HG02588 (cell line): ENCODE measurements around the gene SLC2A4RG.
"Not testable (repeated sequence)": the region's sequence is repeated elsewhere in the genome, so short reads cannot be mapped to it uniquely, and the experiment has no call there.

ENCODE experiments used
- ATAC-seq: cut with Tn5 transposase; IDR thresholded peaks from one replicate; pipeline ENCODE4 v1.9.1; 2021; ENCODE audit warnings: mild to moderate bottlenecking, moderate library complexity; ENCODE audit not compliant: unreplicated experiment

SLC2A4RG gene

DNA sequence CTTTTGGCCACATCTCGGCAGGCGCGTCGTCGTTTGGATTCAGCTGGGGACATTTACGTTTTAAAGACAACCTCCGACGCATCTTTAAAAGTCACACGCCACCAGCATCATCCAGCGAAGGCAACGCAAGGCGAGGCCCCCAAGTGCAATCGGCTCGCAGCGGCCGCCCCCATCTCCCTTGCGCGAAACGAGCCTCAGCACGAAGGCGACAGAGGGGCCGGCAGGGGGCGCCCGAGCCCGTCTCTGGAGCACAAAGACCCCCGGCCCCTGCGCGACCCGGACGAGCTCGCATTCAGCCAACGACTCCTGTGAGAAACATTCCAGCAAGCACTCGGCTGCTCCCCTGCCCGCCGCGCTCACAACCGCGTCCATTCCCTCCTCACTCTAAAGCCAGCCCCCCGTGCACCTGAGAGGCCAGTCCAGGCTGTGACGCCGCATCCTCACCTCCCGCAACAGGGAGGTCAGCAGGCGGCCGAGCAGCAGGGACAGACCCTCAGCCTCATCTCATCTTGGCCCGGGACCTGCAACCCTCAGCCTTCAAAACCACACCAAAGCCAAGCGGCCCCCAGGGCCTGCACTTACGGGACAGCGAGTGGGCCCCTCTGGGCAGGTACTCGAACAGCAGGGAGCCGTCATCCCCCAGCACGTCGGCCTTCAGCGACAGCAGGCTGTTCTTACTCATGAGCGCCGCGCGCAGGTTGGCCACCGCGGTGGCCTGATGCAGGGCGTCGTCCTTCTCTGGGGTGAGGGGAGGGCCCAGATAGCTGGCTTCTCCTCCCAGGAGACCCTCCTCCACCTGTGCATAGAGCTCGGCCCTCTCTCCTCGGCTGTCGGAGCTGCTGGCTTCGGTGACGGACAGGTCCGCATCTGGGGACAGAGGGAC lies 35.8 kb downstream of the SLC2A4RG start:
- no peak for ATAC-seq

DNA sequence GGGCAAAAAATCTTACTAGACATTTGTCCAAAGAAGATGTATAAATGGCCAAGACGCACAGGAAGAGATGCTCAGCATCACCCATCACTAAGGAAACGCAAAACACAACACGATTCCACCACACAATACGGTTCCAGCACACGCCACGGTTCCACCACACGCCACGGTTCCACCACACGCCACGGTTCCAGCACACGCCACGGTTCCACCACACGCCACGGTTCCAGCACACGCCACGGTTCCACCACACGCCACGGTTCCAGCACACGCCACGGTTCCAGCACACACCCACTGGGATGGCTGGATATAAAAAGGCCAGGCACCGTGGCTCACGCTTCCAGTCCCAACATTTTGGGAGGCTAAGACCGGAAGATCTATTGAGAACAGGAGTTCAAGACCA lies 37.3 kb downstream of the SLC2A4RG start:
- not testable (repeated sequence) for ATAC-seq

DNA sequence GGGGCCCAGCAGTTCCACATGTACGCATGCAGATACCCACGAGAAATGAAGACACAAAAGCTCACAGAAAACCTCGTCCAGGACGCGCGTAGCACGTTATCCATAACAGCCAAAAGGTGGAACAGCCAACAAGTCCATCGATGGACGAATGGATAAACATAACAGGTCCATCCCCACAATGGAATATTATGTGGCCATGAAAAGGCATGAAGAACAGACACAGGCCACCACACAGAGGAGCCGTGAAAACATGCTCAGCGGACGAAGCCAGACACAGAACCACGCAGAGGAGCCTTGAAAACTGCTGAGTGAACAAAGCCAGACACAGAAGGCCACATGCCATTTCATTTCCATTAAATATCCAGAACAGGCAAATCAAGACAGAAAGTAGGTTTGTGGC lies 38.0 kb downstream of the SLC2A4RG start:
- no peak for ATAC-seq

GRCh38 chr20:63778034-63778752 lies 38.6 kb downstream of the SLC2A4RG start:
- no peak for ATAC-seq

GRCh38 chr20:63778857-63779256 lies 39.3 kb downstream of the SLC2A4RG start:
- ATAC-seq = no peak

DNA sequence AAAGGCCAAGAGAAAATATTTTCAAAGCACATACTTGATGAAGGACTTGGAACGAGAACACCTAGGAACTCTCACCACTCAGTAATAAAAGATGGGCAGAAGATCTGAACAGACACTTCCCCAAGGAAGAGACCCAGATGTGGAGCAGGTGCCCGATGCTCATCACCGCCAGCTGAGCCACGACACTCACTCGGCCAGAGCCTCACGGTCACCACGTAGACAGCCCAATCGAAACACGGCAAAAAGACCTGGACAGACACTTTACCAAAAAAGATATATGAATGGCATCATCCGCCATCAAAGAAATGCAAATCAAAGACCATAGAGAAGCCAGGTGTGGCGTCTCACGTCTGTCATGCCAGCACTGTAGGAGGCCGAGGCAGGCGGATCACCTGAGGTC lies 41.6 kb downstream of the SLC2A4RG start:
- ATAC-seq = no peak

DNA sequence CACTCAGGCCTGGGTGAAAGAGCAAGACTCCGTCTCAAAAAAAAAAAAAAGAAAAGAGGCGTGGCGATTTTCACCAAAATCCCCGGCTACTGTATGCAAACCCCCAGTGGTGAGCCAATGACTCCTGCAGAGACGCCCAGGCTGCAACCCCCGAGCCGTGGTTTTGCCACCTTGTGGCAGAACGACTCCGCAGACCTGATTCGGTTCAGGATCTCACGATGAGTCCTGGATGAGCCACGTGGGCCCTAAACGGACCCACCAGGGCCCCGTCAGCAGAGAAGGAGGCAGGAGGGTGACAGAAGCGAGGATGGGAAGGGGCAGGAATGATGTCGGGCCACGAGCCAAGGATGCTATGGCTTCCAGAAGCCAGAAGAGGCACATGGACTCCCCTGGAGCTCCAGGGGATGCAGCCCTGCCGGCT lies 42.5 kb downstream of the SLC2A4RG start:
- no peak for ATAC-seq

GRCh38 chr20:63782521-63782971 lies 43.0 kb downstream of the SLC2A4RG start:
- no peak for ATAC-seq

DNA sequence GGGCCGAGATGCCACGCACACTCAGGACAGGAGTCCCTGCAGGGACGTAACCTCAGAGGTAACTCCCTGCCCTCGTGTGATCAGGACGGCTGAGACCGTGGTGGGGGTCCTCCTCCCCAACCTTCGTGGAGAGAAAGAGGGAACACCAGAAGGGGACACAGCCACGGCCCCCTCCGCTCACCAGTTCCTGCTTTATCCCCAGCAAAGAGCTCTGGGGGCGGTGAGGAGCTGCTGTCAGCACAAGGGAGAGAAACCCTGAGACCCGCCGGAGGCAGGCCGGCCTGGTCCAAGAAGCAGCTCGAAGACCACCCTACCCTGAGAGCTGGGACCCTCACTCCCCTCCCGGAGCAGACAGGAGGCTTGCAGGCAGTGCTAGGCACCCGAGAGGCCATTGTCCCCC lies 44.4 kb downstream of the SLC2A4RG start:
- no peak for ATAC-seq

DNA sequence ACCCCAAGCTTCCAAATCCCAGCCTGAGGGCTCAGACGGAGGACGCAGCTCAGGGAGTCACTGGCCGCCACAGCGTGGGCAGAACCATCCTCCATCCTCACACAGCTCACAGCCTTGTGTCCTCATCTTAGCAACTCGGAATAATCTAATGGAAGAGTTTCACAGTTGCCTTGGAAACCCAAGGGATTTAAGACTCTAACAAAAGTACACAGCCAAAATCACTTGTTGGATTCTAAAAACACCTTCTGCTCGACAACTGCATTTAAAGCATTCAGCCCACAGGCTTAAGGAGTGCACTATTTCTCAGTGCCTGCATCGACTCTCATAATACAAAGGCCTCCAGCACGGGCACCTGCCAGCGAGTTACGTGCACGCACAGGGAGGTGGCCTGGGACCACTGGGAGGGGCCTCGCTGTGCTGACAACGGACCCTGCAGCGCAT lies 46.1 kb downstream of the SLC2A4RG start:
- ATAC-seq = no peak

DNA sequence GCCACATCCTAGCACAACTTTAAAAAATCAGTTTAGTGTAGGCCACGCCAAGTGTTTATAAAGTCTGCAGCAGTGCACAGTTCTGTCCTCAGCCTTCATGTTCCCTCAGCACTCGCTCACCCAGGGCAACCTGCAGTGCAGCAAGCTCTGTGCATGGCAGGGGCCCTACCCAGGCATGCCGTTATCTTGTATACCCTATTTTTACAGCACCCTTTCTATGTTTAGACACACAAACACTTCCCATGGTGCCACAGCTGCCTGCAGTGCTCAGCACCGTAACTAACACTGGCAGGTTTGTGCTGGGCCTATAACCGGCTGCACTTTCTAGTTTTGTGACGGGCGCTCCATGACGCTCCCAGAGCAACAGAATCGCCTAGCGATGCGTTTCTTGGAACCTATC lies 47.7 kb downstream of the SLC2A4RG start:
- ATAC-seq = no peak

DNA sequence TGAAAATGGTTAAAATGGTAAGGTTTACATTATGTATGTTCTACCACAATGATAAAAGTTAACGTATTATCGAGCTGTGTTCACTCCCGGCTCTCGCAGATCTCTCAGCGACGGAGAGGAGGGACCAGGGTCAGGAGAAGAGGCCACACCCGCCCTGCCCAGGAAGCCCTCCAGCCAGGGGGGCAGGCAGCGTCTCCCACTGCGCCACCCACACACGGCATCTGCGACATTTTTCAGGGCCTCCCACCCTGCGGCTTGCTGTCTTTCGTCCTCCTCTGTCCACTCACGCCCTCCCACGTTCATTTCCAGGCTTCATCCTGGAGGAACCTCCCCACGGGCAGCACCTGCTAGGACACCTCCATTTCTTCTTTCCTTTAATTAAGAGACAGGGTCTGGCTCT lies 48.2 kb downstream of the SLC2A4RG start:
- ATAC-seq = no peak

DNA sequence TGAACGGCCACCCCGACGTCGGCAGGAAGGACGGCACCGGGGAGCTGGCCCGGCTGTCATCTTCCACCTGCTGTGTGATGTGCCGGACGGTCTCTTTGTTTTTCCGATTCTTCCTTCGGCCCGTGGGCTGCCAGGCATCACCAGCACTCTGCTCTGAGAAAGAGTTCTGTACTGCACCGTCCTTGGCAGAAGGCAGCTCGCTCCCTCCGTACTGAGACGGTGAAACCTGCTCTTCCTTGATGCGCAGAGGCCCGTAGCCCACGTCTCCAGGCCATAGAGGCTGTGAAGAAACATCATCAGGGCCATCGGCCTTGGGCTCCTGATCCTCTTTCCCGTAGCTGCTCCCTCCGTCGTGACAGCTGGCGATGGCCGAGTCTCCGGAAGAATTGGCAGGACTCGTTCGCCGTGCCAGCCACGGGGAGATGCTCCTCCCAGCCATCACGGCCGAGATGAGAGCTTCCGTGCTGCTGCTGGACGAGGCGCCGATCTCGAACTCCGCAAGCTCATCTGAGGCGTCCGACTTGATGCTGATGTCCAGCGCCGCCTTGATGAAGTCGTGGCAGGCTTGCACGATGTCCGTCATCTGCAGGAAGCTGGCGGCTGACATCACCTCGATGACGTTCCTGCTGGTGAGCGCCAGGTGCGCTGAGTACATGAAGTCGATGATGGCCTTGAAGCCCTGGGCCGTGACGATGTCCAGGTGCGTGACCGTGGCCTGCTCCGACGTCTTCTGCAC lies 50.4 kb downstream of the SLC2A4RG start:
- no peak for ATAC-seq

DNA sequence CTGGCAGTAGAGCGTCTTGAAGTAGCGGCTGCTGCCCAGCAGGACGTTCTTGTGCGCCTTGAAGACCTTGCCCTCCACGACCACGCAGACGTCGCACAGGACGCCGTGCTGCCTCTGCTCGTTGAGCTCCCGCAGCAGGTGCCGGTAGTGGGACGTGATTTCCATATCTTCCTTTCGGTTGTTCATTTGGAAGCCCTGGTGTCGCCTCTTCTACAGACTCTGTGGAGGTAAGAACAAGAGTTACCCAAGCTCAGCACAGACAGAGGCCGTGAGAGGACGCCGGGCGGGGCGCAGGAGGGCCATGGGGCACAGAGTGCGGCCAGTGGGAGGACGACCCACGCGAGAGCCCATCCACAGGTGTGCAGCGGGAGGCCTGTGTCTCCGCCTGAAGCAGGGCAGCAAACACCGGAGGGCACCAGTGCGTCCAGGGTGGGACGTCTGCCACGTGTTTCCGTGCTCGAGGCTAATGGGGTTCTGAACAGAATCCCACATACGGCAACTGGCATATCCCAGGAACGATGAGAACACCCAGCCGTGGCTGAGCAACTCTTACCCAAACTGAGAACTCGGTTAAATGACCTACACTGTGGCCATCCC lies 51.1 kb downstream of the SLC2A4RG start:
- ATAC-seq = no peak

DNA sequence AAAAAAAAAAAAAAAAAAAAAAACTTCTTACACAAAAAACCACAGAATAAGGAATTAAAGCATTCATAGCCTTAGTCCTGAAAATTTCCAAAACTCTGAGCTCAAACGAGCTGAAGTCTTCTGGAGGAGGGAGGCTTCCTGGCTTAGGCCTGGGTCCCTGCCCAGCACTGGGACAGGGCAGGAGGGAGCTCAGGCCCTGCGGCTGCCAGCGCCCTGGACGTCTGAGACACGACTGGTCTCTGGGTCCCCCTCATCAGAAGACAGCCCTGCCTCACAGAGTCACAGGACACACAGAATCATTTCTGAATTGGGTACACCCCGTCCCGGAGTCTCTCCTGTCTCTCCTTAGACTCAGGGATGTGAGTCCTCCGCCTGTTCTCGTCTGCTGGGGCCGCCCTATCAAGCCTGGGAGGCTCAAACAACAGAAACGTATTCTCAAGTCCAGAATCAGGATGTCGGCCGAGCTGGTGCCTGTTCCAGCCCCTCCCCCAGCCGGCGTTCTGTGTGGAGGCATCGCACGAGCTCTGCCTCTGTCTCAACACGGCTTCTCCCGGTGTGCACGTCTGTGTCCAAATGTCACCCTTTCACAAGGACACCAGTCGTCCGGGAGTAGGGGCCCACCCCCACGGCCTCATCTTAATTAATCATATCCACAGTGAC lies 52.1 kb downstream of the SLC2A4RG start:
- no peak for ATAC-seq

DNA sequence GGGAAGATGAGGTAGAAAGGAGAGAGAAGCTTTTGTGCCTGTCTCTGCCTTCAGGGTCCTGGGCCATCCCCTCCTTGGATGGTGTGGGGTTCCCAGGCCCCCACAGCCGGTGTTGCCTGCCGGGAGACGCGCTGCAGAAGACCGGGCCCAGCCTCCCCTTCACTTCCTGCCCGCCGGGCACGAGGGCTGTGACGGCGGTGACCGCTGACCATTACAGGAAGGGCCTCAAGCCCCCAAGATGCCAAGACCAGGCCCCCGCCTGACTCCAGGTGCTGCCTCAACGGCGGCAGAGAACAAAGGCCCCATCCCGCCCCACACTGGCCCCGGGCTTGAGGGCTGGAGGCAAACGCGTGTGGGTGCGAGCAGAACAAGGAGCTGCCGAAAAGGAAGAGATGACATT lies 53.3 kb downstream of the SLC2A4RG start:
- no peak for ATAC-seq
